Fibroblast of the conjunctiva (primary cell): ENCODE data around the gene ZBTB7C.

Source experiments
- DNase-seq: peaks from one replicate; pipeline ENCODE4 v3.0.0-alpha.2; 2010; ENCODE audit warnings: low read depth

ZBTB7C gene

DNA sequence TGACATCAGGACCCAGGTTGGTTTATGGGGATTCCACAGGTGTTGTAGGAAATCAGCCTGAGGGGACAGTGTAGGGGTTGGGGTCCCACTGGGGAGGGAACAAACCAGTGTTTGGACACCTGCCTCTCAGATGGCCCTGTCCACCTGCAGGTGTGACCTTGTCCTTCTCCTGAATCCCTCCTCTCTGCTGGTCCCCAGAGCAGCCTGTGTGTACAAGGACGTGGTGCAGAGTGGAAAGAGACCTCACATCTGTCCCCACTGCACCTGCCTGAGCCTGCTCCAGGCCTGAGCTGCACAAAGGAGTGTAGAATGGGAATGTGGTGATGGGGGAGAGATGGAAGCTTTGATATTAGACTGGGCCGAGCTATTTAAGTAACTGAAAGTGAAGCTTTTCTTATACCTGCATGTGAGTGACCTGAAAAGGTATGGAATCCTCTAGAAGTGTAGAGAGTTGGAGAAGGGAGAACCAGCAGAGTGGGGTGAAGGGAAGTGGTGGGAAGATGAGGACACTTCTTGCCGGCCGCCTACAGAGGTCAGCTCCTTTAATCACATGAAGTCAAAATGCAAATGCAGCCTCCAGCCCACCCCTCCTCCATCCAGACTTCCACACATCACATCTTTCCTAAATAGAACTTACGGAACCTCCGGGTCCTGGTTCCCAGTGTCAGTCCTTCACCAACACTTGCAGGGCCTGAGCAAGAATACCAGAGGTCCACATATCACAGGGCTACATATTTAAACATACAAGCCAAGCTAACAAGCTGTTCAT, 389.4 kb downstream of the ZBTB7C start:
- no peak for DNase-seq

DNA sequence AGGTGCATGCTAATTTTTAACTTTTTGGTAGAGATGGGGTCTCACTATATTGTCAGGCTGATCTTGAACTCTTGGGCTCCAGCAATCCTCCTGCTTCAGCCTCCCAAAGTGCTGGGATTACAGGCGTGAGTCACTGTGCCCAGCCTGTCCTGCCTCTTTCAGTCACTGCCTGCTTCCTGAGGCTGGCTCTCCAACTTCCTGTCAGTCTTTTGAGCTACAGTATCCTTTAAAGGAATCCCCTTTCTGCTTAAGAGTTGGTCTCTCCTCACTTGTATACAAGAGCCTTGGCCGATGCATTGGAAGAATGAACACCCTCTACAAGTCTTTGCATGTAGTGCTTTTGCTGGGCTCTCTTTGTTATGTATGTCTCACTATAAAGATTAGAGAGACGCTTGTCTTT, 390.3 kb downstream of the ZBTB7C start:
- no peak for DNase-seq

DNA sequence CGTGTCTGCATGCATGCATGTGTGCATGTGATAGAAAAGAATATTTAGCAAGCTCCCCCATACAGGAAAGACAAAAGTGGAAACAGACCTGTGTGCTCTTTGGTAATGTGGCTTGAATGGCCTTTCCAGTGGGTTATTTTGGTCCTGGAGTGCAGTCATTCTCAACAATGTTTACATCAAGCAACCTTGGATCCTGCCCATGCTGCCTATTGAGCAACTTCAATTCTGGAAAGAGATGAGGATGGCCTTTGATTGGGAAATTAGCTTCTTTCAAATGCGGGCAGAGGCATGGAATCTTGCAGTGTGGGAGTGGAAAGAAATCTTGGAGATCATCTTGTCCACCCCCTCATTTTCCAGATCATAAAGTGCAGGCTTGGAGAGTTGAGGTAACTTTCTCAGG, 391.5 kb downstream of the ZBTB7C start:
- no peak for DNase-seq

DNA sequence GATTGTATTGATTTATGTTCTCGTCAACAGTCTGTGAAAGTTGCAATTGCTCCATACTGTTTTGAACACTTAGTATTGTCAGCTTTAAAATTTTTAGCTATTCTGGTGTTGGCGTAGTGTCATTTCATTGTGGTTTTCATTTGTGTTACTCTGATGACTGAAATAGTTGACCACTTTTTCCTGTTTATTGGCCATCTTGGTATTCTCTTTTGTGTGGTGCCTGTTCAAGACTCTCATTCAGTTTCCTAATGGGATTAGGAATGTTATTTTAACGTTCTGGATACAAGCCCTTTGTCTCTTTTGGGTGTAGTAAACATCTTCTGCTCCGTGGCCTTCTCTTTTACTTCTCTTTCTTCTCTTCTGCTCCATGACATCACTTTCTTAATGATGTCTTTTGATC, 396.0 kb downstream of the ZBTB7C start:
- DNase-seq = no peak

DNA sequence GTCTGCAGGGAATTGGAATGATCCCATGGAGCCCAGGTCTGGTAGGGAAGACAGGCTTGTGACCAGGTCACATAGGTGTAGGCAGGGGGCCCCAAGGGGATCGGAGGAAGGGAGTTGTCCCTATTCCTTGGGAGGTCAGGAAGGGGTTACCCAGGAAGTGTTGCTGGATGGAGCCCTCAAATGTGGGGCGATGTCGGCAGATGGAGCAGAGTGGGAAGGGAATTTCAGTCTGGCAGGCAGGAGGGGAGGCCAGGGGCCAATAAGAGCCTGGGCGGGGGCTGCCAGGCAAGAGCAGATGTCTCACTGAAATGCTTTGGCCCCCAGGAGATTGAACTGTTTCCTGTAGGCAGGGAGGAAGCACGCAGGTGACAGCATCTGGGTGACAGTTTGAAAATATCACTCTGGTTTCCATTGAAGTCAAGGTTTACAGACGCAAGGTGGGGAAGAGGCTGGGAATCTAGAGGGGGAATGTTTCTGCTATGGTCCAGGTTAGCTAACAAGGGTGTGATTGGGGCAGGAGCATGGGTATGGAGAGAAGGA, 397.2 kb downstream of the ZBTB7C start:
- no peak for DNase-seq

DNA sequence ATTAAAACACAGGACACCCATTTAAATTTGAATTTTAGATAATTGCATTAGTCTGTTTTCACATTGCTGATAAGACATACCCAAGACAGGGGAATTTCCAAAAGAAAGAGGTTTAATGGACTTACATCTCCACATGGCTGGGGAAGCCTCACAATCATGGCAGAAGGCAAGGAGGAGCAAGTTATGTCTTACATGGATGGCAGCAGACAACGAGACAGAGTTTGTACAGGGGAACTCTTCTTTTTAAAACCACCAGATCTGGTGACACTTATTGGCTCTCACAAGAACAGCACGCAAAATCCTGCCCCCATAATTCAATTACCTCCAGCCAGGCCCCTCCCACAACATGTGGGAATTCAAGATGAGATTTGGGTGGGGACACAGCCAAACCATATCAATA, 398.9 kb downstream of the ZBTB7C start:
- no peak for DNase-seq

DNA sequence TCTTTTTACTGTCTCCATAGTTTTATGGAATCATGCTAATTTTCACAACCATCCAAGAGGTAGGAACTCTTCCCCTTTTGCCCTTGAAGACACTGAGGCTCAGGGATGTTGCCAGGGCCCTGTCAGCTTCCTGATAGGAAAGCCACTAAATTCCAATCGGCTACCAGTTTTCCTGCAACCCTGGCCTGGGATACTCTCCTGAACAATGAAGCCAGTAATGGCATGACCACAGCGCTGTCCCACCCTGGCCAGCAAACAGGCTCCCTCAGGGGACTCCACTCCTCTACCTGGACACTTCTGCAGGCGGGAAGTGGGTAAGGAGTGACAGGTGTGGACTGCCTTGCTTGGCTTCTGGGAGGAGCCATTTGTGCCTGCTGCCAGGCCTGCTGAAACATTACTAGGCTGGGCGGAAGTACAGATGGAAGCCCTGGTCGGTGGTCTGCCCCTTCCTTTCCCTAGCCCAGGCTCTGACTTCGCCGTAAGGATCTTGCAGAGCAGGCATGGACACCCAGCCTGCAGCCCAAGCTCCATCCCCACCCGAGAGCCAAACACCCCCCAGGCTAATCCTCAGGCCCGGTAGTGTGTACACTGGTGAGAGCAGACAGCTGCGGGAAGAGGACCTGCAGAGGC, 400.0 kb downstream of the ZBTB7C start:
- no peak for DNase-seq

DNA sequence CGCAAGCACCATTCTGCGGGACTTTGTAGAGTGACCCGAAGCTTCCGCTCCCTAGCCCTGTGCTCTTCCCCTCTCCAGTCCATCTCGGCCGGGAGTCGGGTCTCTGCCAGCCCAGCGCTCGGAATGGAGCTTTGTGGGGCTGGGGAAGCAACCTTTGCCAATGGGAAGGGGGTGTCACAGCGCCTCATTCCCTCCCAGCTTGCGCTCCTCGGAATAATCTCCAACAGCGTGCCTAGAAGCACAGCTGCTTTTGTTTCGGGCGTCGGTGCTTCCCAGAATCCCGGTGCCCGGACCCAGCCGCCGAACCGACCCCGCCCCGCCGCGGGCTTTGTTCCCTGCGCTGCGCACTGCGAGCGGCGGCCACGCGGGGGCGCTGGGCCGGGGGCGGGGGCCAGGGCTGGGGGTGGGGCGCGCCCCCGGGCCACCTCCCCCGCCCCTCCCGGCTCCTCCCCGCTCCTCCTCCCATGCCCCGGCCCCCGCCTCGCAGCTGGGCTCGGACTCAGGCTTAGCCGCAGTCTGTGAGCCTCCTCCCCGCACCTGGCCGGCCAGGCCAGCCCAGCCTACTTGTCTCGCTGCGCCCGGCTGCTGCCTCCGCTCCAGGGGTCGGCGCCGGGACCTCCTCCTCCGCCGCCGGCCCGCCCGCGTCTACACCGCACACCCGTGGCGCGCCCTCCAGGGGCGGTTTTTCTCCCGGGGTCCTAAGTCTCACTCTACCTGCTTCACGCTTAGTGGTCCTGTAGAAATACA, 401.1 kb downstream of the ZBTB7C start:
- no peak for DNase-seq

DNA sequence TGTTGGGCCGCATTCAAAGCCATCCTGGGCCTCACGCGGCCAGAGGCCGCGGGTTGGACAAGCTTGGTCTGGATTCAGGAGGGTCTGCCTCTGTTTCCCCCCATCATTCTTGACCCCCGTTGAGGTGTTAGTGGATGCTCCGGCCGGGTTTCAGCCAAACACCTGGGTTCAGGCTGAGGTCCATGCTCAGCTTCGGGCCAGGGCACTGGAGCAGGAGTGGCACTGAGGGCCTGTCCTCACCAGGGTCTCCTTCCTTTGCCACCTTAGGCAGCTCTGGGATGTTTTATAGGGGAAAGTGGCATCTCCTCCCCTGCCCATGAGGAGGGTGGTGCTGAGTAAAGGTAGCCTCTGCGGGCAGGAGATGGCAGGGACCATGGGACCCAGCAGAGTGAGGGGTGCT, 401.8 kb downstream of the ZBTB7C start:
- DNase-seq = no peak

DNA sequence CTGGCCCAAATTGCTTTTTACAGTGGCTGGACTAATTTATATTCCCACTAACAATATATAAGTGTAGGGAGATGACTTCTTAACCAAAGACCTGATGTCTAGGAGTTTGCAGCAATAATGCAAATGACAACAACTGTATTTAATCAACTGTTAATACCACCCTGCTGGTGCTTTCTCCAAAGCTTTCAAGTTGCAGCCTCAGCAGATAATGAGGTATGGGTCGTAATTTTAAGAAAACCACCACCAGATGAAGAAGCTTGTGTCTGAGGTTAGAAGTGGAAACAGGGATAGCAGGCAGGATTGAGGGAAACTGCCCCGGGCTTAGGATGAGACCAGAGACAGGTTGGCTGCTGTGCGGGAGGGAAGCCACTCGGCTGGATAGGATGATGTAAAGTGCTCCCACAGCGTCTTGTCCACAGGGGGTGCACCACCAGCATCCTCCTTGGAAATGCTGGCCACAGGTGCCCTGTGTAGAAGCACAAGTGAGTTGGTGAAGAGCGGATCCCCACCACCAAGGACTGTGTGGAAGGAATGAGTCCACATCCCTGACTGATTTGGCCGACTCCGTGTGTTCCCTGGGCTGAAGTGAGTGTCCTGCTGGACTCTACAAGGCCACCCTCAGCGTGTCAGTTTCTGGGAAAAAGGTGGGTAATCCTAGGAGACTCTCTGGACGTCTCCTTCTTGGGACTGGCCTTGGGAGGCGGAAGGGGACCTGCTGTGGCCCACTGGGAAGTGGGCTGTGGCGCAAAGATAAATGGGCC, 402.6 kb downstream of the ZBTB7C start:
- no peak for DNase-seq

DNA sequence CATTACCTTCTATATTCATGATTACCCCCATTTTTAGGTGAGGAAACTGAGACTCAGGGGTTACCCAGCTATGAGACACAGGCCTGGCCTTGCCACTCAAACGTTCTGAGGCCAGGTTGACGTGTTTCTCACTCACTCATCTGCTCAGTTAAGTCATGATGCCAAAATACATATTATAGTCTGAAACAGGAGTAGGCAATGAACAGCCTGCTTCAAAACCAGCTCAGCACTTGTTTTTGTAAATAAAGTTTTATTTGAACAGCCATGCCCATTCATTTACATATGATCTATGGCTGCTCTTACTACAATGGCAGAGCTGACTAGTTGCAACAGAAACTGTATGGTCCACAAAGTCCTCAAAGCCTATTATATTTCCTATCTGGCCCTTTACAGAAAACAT, 404.6 kb downstream of the ZBTB7C start:
- DNase-seq = no peak

DNA sequence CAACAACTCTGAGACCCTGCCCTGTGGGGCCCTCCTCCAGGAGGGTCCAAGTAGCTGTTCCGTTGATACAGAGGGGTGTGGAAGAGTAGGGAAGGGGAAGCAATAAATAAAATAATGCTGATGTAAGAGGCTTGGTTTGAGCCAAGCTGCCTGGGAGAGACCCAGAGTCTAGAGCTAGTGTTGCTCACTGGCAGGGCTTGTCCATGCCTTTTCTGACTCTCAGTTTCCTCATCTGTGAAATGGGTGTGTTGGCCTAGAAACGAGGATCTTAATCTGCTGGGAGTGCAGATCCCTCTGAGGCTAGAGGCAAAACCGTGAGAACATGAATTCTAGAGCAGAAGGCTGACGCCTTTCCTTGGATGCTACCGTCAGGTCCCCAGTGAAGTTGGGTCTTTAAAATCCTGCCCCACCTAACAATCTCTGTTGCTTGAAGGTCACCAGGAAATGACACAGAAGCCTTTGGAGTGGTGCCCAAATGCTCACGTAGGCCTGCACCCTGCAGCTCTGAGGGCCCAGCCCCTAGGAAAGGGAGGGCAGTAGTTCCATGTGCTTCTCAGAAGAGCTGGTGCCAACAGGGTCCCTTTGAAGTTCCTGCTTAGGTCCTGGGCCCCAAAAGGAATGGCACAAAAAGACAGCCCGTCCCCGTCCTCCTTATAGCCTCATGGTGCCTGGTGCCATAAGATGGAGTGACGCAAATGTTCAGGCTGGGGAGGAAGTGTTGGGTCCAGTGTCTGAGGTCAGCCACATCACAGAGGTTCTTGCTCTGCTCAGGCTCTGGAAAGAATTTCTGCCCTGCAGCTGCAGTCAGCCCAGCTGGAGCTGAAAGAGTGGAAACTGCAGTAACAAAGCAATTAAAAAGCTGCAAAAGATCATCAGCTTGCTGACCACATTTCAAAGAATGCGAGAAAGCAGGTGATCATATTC, 405.5 kb downstream of the ZBTB7C start:
- DNase-seq = no peak

DNA sequence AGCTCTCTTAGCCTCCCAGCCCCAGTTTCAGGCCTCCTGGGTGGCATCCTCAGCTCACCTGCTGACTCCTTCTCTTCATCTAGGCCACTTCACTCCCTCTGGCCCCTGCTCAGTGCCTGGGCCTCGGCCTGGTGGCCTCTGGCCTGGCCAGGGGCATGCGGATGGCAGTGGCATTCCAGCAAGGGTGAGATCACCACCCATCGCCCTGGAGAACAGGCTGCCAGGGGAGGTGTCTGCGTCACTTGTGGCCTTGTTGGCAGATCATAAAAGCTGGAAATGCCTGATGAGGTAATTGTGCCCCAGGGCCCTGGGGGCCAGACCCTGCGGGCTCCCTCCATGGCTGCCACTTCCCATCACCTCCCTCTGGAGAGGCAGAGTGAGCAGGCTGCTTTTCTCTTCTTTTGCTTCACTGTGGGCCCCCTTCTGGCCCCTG, 406.2 kb downstream of the ZBTB7C start:
- DNase-seq = no peak

DNA sequence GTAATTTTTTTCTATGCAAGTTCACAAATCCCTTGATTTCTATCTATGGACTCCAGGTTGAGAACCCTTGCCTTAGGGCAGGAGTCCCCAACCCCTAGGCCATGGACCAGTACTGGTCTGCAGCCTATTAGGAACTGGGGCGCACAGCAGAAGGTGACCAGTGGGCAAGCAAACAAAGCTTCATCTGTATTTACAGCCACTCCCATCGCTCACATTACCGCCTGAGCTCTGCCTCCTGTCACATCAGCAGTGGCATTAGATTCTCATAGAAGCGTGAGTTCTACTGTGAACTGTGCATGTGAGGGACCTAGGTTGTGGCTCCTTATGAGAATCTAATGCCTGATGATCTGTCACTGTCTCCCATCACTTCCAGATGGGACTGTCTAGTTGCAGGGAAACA, 408.5 kb downstream of the ZBTB7C start:
- DNase-seq = no peak

DNA sequence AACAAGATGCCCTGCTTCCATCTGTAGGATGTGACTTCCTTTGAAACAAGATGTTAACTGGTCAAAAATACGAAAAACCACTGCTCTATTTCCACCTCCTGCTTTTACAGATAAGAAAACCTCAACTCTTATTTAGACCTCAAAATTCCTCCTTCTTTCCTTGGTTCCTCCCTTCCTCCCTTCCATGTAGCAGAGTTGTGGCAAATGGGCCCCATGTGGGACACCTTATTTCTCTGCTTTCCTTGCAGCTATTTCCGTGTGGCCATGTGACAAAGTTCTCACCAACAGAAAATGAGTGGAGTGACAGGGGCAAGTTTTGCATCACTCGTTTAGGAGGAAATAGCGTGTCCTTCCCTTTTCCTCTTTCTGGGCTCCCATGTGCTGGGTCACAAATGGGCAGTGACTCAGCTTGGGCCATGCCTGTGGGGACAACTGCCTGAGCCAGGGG, 409.4 kb downstream of the ZBTB7C start:
- no peak for DNase-seq

DNA sequence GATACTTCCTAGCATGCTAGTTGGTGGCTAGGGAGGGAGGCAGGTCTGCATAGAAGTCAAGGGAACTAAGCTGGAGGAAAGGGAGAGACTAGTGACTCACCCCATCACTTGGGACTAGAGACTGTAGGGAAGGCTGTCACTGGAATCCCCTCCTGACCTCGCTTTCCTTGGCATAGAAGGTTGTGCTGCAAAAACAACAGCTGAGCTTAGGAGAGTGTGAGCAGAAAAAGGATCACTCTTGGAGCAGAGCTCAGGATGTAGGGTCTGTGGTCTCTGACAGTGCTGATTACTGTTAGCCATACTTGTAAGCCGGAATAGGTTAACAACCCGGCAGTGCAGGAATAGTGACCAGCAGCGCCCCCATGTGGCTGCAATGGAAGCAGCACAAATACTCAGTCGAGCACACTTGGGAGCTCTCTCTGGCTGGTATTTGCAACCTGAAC, 411.8 kb downstream of the ZBTB7C start:
- DNase-seq = no peak

DNA sequence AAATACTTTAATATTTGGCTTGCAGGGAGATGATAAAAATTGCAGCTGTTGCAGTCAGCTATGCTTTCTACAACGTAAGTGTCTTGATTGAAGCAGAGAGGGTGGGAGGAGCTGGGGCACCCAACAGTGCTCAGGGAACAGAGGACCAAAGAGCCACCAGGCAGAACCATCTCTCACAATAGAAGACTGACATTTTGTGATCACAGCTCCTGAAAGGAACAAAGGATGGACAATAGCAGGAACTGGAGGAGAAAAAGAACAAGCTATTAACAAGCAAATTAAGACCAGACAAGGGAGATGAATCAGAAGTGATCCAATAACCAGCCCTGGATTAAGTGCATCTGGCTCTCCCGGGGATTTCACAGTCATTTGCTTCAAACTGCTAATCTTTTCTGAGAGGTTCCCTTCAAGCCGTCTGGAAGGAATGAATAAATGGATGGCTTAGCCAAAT, 413.1 kb downstream of the ZBTB7C start:
- DNase-seq = no peak

DNA sequence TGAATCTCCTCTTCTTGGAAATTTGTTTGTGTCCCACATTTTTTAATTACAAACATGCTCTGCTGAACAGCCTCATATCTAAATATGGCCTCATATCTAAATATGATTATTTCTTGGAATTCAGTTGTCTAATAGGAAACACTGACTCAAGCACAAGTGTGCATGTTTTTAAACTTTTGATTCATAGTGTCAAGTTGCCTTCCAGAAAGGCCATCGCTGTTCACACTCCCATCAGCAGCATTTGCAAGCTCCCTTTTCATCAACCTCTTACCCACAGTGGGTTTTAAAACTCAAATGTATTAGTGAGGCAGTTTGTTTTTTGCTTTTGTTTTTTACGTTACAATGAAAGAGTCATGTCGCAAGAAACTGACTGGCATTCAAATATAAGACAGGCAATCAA, 413.5 kb downstream of the ZBTB7C start:
- DNase-seq = no peak

DNA sequence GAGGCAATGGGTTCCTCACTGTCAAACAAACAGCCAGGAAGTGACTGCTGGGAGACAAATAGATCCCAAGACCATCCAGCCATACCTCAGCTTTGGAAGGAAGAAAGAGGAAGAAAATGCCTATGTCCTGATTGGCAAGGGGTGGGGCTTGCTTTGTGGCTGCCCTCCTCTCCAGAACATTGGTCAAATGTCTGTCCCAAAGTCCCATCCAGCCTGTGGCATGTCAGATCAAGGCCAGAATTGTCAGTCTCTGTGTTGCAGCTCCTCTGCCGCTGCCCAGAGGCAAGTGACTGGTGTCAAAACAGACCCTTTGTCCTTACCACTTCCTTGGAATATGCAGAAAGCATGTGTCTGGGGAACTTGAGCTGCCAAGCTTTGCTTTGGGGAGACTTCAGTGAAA, 415.8 kb downstream of the ZBTB7C start:
- DNase-seq = no peak

DNA sequence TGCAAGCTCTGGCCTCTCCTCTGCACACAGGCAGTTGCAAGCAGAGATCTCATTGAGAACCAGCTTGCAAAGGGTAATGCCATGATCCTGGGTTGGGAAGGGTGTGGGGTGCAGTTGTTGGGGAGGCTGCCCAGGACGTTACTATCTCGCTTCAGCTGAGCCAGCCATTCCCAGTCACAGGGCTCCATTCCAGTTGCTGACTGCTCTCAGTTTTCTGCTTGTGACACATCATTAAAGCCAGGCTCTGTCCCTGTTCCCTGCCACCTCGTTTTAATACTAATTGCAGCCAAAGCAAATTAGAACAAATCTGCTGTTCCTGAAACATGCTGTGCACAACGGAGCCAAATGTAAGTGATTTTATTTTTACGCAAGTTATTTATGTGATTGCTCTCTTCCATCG, 416.2 kb downstream of the ZBTB7C start:
- DNase-seq = no peak

DNA sequence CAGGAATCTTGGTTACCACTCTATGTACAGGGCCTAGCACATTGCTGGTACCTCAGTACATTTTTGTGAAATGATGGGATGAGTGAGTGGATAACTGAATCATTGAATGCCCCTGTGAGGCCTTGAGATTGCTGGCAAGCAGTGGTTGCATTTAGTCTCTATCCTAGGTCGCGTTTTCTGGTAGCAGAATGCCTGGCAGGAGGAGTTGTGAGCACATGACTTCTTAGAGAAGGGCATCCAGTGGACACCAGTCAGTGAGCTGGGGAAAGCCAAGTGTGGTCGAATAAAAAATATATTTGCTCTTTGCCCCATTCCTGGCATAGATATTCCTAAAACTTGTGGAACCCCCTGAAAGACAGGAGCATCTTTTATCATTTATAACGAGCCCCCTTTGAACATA, 416.9 kb downstream of the ZBTB7C start:
- DNase-seq = no peak
